Endothelial cell of umbilical vein (primary cell): ENCODE results near the gene ARV1.

Source experiments
- EZH2 ChIP-seq: IDR thresholded peaks from 2 replicates; pipeline ENCODE4 v1.6.1; 2012; ENCODE audit warnings: borderline replicate concordance, low read depth, mild to moderate bottlenecking, moderate library complexity, low read length, inconsistent platforms; ENCODE audit not compliant: severe bottlenecking
- MYC ChIP-seq: IDR thresholded peaks from one replicate; pipeline ENCODE4 v1.6.1; 2011; ENCODE audit warnings: mild to moderate bottlenecking, low read depth, low read length
- POLR2A ChIP-seq: IDR thresholded peaks from 2 replicates; pipeline ENCODE4 v1.6.1; 2012; ENCODE audit warnings: low read depth, mild to moderate bottlenecking, control low read depth, low read length
- TF ChIP-seq, protein P1 (sequence below), 2 donors: IDR thresholded peaks; 1 replicate in 1 of 2; 2 replicates in 1 of 2; pipeline ENCODE4 v1.5.1; 2011; ENCODE audit warnings: low read length in 2 of 2, mild to moderate bottlenecking in 2 of 2, moderate library complexity in 2 of 2, control low read depth in 1 of 2, inconsistent platforms in 1 of 2, low read depth in 1 of 2; ENCODE audit not compliant: insufficient read depth in 1 of 2; ENCODE audit errors: extremely low read depth in 1 of 2

GRCh38 chr1:230983811-230984210 is 4.9 kb downstream of the ARV1 start:
- TF ChIP-seq, protein P1, sequence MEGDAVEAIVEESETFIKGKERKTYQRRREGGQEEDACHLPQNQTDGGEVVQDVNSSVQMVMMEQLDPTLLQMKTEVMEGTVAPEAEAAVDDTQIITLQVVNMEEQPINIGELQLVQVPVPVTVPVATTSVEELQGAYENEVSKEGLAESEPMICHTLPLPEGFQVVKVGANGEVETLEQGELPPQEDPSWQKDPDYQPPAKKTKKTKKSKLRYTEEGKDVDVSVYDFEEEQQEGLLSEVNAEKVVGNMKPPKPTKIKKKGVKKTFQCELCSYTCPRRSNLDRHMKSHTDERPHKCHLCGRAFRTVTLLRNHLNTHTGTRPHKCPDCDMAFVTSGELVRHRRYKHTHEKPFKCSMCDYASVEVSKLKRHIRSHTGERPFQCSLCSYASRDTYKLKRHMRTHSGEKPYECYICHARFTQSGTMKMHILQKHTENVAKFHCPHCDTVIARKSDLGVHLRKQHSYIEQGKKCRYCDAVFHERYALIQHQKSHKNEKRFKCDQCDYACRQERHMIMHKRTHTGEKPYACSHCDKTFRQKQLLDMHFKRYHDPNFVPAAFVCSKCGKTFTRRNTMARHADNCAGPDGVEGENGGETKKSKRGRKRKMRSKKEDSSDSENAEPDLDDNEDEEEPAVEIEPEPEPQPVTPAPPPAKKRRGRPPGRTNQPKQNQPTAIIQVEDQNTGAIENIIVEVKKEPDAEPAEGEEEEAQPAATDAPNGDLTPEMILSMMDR (IDR thresholded peaks at IDR 0.05; ENCODE audit: extremely low read depth in 1 of 2, insufficient read depth in 1 of 2, low read depth in 1 of 2, low read length in 2 of 2), result no peak
- no peak for TF ChIP-seq POLR2A
- TF ChIP-seq EZH2, result no peak
- no peak for TF ChIP-seq MYC
